ENCODE results near the gene KIF24.

KIF24 gene

DNA sequence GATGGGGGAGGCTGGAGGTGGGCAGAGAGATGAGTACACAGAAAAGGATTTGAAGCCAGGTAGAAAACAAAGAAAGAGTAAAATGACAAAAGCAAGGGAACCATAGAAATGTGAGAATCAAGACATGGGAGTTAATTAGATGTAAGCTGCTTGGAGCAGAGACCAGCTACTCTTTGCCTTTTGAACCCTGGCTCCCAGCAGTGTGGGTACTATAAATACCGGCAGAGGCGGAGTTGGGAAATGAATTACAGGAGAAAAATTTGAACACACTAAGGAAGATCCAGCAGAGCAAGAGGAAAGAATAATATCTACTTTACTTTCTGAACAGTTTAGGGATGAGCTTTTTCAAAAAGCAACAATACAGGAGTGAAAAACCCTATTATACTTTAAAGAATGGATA, 36.5 kb downstream of the KIF24 start:
- Histone ChIP-seq H3K27ac (ENCODE audit: low read depth in 2 of 2, low read length in 2 of 2) (no peak overlapping the region), H3K9ac (ENCODE audit: low read depth in 1 of 2, low read length in 2 of 2) (no peak overlapping the region), H3K36me3 (ENCODE audit: control insufficient read depth in 2 of 2, insufficient read depth in 2 of 2, low read length in 2 of 2) (no peaks in the 10 kb centered on the region), H3K27me3 (ENCODE audit: control insufficient read depth in 2 of 2, insufficient read depth in 2 of 2, low read length in 2 of 2) (no peaks in the 10 kb centered on the region), H3K4me1 (ENCODE audit: control insufficient read depth in 2 of 2, insufficient read depth in 2 of 2, low read length in 2 of 2) (no peaks in the 10 kb centered on the region), H3K9me3 (ENCODE audit: control insufficient read depth in 2 of 2, low read length in 2 of 2) (no peaks in the 10 kb centered on the region), H3K4me3 (ENCODE audit: low read length in 2 of 2) (no peak overlapping the region)

DNA sequence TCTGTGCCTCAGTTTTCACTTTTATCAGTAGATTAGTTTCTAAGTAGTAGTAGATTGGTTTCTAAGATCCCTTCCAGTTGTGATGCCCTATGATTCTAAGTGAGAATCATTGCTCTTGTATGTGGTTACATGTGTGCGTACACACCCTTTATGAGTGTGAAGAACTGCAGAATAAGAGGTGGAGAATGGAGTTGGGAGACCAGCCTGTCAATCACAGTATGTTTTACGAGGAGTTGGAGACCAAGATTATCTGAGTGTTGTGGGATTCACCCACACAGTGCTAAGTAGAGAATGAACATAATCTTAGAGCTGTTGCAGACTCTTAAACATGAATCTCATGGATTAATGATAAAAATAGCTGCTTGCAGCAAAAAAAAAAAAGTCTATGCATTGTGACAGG, 37.6 kb downstream of the KIF24 start:
- H3K9ac ChIP-seq (ENCODE audit: low read depth in 1 of 2, low read length in 2 of 2), result no peak overlapping the region
- H3K27me3 ChIP-seq (ENCODE audit: control insufficient read depth in 2 of 2, insufficient read depth in 2 of 2, low read length in 2 of 2), result no peaks in the 10 kb centered on the region
- H3K4me1 ChIP-seq (ENCODE audit: control insufficient read depth in 2 of 2, insufficient read depth in 2 of 2, low read length in 2 of 2), result no peaks in the 10 kb centered on the region

DNA sequence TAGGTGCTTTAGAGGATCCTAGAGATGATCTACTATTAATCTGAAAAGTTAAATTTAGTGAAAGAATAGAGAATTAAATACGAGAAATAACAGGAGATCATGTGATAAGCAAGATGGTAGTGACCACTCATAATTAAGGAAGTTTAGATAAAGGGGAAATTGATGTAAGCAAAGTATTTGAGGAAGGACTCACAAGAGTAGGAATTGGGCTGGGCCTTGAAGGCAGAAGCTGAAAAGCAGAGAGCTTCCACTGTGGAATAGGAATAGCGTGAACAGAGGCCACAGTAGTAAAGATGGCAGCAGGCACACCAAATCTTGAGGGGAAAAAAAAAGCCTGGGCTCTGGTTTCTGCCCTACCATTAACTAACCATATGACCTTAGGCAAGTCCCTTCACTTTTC, 38.0 kb downstream of the KIF24 start:
- Histone ChIP-seq H3K9me3 (ENCODE audit: control insufficient read depth in 2 of 2, low read length in 2 of 2) (no peaks in the 10 kb centered on the region), H3K4me1 (ENCODE audit: control insufficient read depth in 2 of 2, insufficient read depth in 2 of 2, low read length in 2 of 2) (no peaks in the 10 kb centered on the region), H3K36me3 (ENCODE audit: control insufficient read depth in 2 of 2, insufficient read depth in 2 of 2, low read length in 2 of 2) (no peaks in the 10 kb centered on the region), H3K27ac (ENCODE audit: low read depth in 2 of 2, low read length in 2 of 2) (no peak overlapping the region), H3K9ac (ENCODE audit: low read depth in 1 of 2, low read length in 2 of 2) (no peak overlapping the region), H3K4me3 (ENCODE audit: low read length in 2 of 2) (no peak overlapping the region), H3K27me3 (ENCODE audit: control insufficient read depth in 2 of 2, insufficient read depth in 2 of 2, low read length in 2 of 2) (no peaks in the 10 kb centered on the region)

More for the DNA sequence above, 37.6 kb downstream of the KIF24 start:
- Histone ChIP-seq H3K36me3 (ENCODE audit: control insufficient read depth in 2 of 2, insufficient read depth in 2 of 2, low read length in 2 of 2) (no peaks in the 10 kb centered on the region), H3K9me3 (ENCODE audit: control insufficient read depth in 2 of 2, low read length in 2 of 2) (no peaks in the 10 kb centered on the region), H3K27ac (ENCODE audit: low read depth in 2 of 2, low read length in 2 of 2) (no peak overlapping the region), H3K4me3 (ENCODE audit: low read length in 2 of 2) (no peak overlapping the region)

DNA sequence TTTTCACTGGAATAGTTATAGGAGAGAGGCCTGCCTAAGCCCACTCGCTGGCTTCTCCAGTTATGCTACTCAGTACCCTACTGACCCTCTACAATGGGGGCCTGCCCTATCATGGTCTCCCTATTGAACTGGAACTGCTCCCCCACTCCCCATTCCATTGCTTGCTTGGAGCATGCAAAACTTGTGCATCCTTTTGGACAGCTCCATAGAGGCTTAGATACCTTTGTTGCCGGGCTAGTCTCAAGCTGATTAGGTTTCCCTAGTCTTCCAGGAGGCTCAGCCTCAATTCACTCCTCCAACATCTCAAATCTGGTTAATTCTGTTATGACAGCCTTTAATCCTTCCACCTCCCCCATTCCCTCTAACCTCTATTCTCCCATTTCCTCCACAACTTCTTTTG, 39.9 kb downstream of the KIF24 start:
- Histone ChIP-seq H3K9ac (ENCODE audit: low read depth in 1 of 2, low read length in 2 of 2) (no peak overlapping the region), H3K4me1 (ENCODE audit: control insufficient read depth in 2 of 2, insufficient read depth in 2 of 2, low read length in 2 of 2) (no peaks in the 10 kb centered on the region)

DNA sequence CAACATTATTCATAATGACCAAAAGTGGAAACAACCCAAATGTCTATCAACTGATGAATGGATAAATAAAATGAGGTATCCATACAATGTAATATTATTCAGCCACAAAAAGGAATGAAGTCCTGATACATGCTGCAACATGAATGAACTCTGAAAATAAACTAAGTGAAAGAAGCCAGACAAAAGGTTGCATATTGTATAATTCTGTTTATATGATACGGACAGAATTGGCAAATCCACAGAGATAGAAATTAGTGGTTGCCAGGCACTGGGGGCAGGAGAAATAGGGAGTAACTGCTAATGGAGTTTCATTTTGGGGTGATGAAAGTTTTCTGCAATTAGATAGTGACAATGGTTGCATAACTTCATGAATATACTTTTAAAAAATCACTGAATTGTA, 47.0 kb downstream of the KIF24 start:
- H3K4me3 ChIP-seq (ENCODE audit: low read length in 2 of 2), result no peak overlapping the region
- H3K27ac ChIP-seq (ENCODE audit: low read depth in 2 of 2, low read length in 2 of 2), result no peak overlapping the region
- no peaks in the 10 kb centered on the region for H3K9me3 ChIP-seq (ENCODE audit: control insufficient read depth in 2 of 2, low read length in 2 of 2)
- no peaks in the 10 kb centered on the region for H3K36me3 ChIP-seq (ENCODE audit: control insufficient read depth in 2 of 2, insufficient read depth in 2 of 2, low read length in 2 of 2)
- H3K4me1 ChIP-seq (ENCODE audit: control insufficient read depth in 2 of 2, insufficient read depth in 2 of 2, low read length in 2 of 2), result peaks cover 0 to 3% of the 10 kb centered on the region in 2 donors
- H3K9ac ChIP-seq (ENCODE audit: low read depth in 1 of 2, low read length in 2 of 2), result no peak overlapping the region
- no peaks in the 10 kb centered on the region for H3K27me3 ChIP-seq (ENCODE audit: control insufficient read depth in 2 of 2, insufficient read depth in 2 of 2, low read length in 2 of 2)

More for the DNA sequence above, 39.9 kb downstream of the KIF24 start:
- H3K27ac ChIP-seq (ENCODE audit: low read depth in 2 of 2, low read length in 2 of 2), result no peak overlapping the region
- no peak overlapping the region for H3K4me3 ChIP-seq (ENCODE audit: low read length in 2 of 2)
- no peaks in the 10 kb centered on the region for H3K27me3 ChIP-seq (ENCODE audit: control insufficient read depth in 2 of 2, insufficient read depth in 2 of 2, low read length in 2 of 2)
- no peaks in the 10 kb centered on the region for H3K36me3 ChIP-seq (ENCODE audit: control insufficient read depth in 2 of 2, insufficient read depth in 2 of 2, low read length in 2 of 2)
- H3K9me3 ChIP-seq (ENCODE audit: control insufficient read depth in 2 of 2, low read length in 2 of 2), result no peaks in the 10 kb centered on the region

DNA sequence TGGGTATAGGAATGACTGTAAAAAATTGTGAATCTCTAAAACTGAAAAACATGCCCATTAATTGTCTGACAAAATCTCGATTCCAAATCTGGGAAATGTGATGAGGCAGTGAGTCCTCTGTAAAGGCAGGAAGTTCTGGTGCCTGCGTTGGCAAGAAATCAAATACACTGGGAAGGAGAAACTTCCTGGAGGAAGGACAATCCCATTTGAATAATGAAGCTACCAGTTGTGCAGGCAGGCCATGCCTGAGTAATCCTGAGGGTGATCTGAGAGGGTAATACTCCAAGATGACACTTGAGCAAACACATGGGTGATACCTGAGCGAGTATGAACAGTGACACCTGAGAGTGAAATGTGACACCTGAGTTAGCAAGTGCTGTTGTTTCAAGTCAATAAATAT, 49.7 kb downstream of the KIF24 start:
- no peaks in the 10 kb centered on the region for H3K36me3 ChIP-seq (ENCODE audit: control insufficient read depth in 2 of 2, insufficient read depth in 2 of 2, low read length in 2 of 2)
- no peak overlapping the region for H3K9ac ChIP-seq (ENCODE audit: low read depth in 1 of 2, low read length in 2 of 2)
- H3K27ac ChIP-seq (ENCODE audit: low read depth in 2 of 2, low read length in 2 of 2), result no peak overlapping the region
- H3K4me3 ChIP-seq (ENCODE audit: low read length in 2 of 2), result no peak overlapping the region
- no peaks in the 10 kb centered on the region for H3K27me3 ChIP-seq (ENCODE audit: control insufficient read depth in 2 of 2, insufficient read depth in 2 of 2, low read length in 2 of 2)
- peaks cover 0 to 3% of the 10 kb centered on the region in 2 donors for H3K4me1 ChIP-seq (ENCODE audit: control insufficient read depth in 2 of 2, insufficient read depth in 2 of 2, low read length in 2 of 2)
- H3K9me3 ChIP-seq (ENCODE audit: control insufficient read depth in 2 of 2, low read length in 2 of 2), result no peaks in the 10 kb centered on the region

All from mucosa of rectum (tissue), 2 donors.